H1 (cell line): ENCODE results near the gene WBP1. TPM values are rescaled to one million over a fixed set of nuclear protein-coding genes. Genes with fewer than 3 reads are reported as not detected.

Experiments
- CHD1 ChIP-seq: IDR thresholded peaks from 2 replicates; pipeline ENCODE4 v1.6.1; 2012; ENCODE audit warnings: low read depth, low read length, improper control_type of control experiment
- NRF1 ChIP-seq: IDR thresholded peaks from 2 replicates; pipeline ENCODE4 v1.6.1; 2011; ENCODE audit warnings: mild to moderate bottlenecking, low read depth, low read length, improper control_type of control experiment
- PHF8 ChIP-seq: fragments of 200-600 bp; sonication (generic); conservative IDR thresholded peaks from 2 replicates; pipeline ENCODE4 v1.7.1; 2012; ENCODE audit warnings: low read depth, mild to moderate bottlenecking, inconsistent platforms, low read length, moderate library complexity
- POLR2AphosphoS5 ChIP-seq: IDR thresholded peaks from 2 replicates; pipeline ENCODE4 v1.6.1; 2011; ENCODE audit warnings: low read depth, low read length
- RBBP5 ChIP-seq: IDR thresholded peaks from 2 replicates; pipeline ENCODE4 v1.7.1; 2012; ENCODE audit warnings: low read depth, mild to moderate bottlenecking, inconsistent platforms, low read length, moderate library complexity, borderline replicate concordance
- polyA plus RNA-seq, 7 experiments: library from polyadenylated mRNA; depleted of rRNA in 3 of 7; stranded (reverse) in 5 of 7; unstranded in 2 of 7; fragments of >200 nt in 5 of 7; fragments of 200-250 nt in 2 of 7; gene quantifications; 1 replicate in 5 of 7; 2 replicates in 1 of 7; 4 replicates in 1 of 7; pipeline versions ENCODE4 v1.2.1 to v1.2.3, GENCODE V29; 2011 to 2013; ENCODE audit warnings: missing spikeins in 2 of 7, mixed read lengths in 2 of 7
- total RNA-seq: library from RNA; stranded (reverse); fragmentation: NEBNext Ultra II Directional; extraction: Animal tissue kit (Norgen Biotek cat#: 25700); gene quantifications from 2 replicates; pipeline ENCODE4 v1.2.1, GENCODE V29; 2021
- TF ChIP-seq, protein P1 (sequence below): IDR thresholded peaks from 2 replicates; pipeline ENCODE4 v1.6.1; 2012; ENCODE audit warnings: low read length, inconsistent platforms

The WBP1 gene
- total and polyA plus RNA-seq, 2 of the 8 experiments (the other 6 are each of a cell fraction or from before 2014, with no cell fraction given) = 57.2 to 190 TPM

DNA sequence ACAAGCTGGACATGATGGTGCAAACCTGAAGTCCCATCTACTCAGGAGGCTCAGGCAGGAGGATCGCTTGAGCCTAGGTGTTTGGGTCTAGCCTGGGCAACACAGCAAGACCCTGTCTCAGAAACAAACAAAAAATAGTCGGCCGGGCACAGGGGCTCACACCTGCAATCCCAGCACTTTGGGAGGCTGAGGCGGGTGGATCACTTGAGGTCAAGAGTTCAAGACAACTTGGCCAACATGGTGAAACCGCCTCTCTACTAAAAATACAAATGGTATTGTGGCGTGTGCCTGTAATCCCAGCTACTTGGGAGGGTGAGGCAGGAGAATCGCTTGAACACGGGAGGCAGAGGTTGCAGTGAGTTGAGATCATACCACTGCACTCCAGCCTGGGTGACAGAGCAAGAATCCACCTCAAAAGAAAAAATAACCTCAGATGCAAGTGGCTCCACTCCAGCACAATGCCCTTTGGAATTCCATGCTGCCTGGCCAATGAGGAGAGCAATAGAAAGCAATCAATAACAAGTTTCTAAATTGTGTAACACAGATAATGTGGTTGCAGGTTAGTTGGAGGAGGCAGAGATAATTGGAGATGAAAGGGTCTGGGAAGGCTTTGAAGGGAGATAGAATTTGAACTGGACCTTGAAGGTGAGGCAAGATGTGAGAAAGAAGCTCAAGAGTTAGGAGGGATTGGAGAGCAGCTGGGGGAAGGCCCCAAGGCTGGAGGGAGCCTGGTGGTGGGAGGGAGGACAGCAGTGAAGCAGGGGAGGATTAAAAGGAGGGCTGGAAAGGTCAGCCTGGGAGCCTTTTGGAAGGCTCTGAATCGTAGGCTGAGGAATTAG is 30.6 kb downstream of the WBP1 start (continued):
- TF ChIP-seq POLR2AphosphoS5 = no peak
- no peak for TF ChIP-seq CHD1
- no peak for TF ChIP-seq PHF8
- TF ChIP-seq RBBP5 = no peak
- TF ChIP-seq NRF1 = no peak
- TF ChIP-seq, protein P1, sequence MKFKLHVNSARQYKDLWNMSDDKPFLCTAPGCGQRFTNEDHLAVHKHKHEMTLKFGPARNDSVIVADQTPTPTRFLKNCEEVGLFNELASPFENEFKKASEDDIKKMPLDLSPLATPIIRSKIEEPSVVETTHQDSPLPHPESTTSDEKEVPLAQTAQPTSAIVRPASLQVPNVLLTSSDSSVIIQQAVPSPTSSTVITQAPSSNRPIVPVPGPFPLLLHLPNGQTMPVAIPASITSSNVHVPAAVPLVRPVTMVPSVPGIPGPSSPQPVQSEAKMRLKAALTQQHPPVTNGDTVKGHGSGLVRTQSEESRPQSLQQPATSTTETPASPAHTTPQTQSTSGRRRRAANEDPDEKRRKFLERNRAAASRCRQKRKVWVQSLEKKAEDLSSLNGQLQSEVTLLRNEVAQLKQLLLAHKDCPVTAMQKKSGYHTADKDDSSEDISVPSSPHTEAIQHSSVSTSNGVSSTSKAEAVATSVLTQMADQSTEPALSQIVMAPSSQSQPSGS = no peak
